ENCODE results near the gene SLC4A5.

DNA sequence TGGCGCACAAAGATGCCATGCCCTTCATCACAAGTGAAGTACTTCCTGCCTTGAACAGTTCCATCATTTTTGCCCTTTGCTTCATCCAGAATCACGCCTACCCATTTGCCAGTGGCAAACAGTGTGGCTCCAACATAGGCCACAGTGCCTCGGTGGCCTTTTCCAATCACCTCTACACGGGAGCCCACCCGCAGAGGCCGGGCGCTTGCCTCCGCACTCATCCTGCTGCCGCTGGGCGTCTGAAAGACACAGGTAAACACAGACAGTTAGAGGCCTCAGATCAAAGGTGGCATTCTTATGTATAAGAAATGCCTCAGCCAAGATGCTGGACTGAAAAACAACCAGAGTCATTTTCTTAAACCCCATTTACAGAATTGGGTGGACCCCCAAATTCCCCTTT is 34.8 kb upstream of the SLC4A5 start:
- TF ChIP-seq, protein P1, sequence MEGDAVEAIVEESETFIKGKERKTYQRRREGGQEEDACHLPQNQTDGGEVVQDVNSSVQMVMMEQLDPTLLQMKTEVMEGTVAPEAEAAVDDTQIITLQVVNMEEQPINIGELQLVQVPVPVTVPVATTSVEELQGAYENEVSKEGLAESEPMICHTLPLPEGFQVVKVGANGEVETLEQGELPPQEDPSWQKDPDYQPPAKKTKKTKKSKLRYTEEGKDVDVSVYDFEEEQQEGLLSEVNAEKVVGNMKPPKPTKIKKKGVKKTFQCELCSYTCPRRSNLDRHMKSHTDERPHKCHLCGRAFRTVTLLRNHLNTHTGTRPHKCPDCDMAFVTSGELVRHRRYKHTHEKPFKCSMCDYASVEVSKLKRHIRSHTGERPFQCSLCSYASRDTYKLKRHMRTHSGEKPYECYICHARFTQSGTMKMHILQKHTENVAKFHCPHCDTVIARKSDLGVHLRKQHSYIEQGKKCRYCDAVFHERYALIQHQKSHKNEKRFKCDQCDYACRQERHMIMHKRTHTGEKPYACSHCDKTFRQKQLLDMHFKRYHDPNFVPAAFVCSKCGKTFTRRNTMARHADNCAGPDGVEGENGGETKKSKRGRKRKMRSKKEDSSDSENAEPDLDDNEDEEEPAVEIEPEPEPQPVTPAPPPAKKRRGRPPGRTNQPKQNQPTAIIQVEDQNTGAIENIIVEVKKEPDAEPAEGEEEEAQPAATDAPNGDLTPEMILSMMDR (IDR thresholded peaks at IDR 0.05) = no peak
- TF ChIP-seq ZFX (IDR thresholded peaks at IDR 0.05; ENCODE audit: borderline replicate concordance) = no peak

Measured in 22Rv1 (cell line).